Spleen (tissue), 7 donors: ENCODE data around the gene GLG1.

Source experiments
- CTCF ChIP-seq, 11 experiments: fragments of 200-600 bp in 7 of 11; fragments of 450-650 bp in 4 of 11; sonication (generic) in 4 of 11; IDR thresholded peaks in 8 of 11; conservative IDR thresholded peaks in 3 of 11; 1 replicate in 7 of 11; 2 replicates in 4 of 11; pipeline versions ENCODE4 v1.4.0 to v1.8.0; 2016 to 2021; ENCODE audit warnings: antibody characterized with exemption in 11 of 11, inconsistent platforms in 4 of 11, mild to moderate bottlenecking in 1 of 11
- POLR2A ChIP-seq, 3 donors: fragments of 450-650 bp; IDR thresholded peaks; one replicate each; pipeline ENCODE4 v1.5.1; 2017; ENCODE audit warnings: antibody characterized with exemption in 3 of 3, mild to moderate bottlenecking in 1 of 3
- POLR2AphosphoS5 ChIP-seq, 3 donors: sonication (generic); formaldehyde crosslinking; IDR thresholded peaks; one replicate each; pipeline ENCODE4 v1.5.1; 2017; ENCODE audit warnings: antibody characterized with exemption in 3 of 3
- donor health status: DM: no; HTN: no; CAD: no; lungs with moderate emphysema.
- donor health status: DM: no; HTN: no; CAD: no.
- donor health status: DM: no; HTN: no; CAD: no.

GRCh38 chr16:74469946-74470478 is 136.9 kb downstream of the GLG1 start:
- no peak for TF ChIP-seq CTCF (IDR thresholded peaks at IDR 0.05 in 8 of 11, conservative IDR thresholded peaks at IDR 0.05 in 3 of 11)
- no peak for TF ChIP-seq POLR2A (IDR thresholded peaks at IDR 0.05)
- TF ChIP-seq POLR2AphosphoS5 (IDR thresholded peaks at IDR 0.05): no peak
